GM21723 (cell line): Measurements from ENCODE around the gene TLE6.
"Not testable (repeated sequence)": the region's sequence is repeated elsewhere in the genome, so short reads cannot be mapped to it uniquely, and the experiment has no call there.

Experiments
- ATAC-seq: cut with Tn5 transposase; IDR thresholded peaks from one replicate; pipeline ENCODE4 v1.9.1; 2021; ENCODE audit warnings: mild to moderate bottlenecking, moderate library complexity; ENCODE audit not compliant: unreplicated experiment

Gene TLE6

GRCh38 chr19:2977001-2977745, at the start of gene TLE6:
Gene TLE6, plus strand, starts transcription at chr19:2977564. Its CDS starts 670 bp downstream, at chr19:2978234.
- peak; percentile 84 for ATAC-seq

GRCh38 chr19:2933490-2933910, 43.9 kb upstream of the TLE6 start:
- ATAC-seq = no peak

GRCh38 chr19:2935863-2936262, 41.5 kb upstream of the TLE6 start:
- ATAC-seq = not testable (repeated sequence)

- no peak for ATAC-seq
These were observed 34.3 kb upstream of the TLE6 start for GRCh38 chr19:2942928-2943640.

- ATAC-seq = peak; percentile 22
These were observed 33.0 kb upstream of the TLE6 start for GRCh38 chr19:2944403-2944774.

- peak; percentile 91 for ATAC-seq
These were observed 32.4 kb upstream of the TLE6 start, which contains the start of gene ZNF77 for GRCh38 chr19:2944775-2945574. Gene ZNF77, minus strand, starts transcription at chr19:2944971. Its CDS starts 131 bp downstream, at chr19:2944840.

GRCh38 chr19:2945575-2946184, 31.7 kb upstream of the TLE6 start:
- ATAC-seq = no peak

GRCh38 chr19:2949939-2950285, 27.5 kb upstream of the TLE6 start:
- ATAC-seq = no peak

GRCh38 chr19:2950286-2951124, 26.9 kb upstream of the TLE6 start:
- peak; percentile 91 for ATAC-seq

GRCh38 chr19:2952953-2953481, 24.3 kb upstream of the TLE6 start:
- ATAC-seq = no peak

GRCh38 chr19:2957160-2957559, 20.2 kb upstream of the TLE6 start:
- ATAC-seq = no peak

GRCh38 chr19:2960120-2960519, 17.2 kb upstream of the TLE6 start:
- no peak for ATAC-seq

- no peak for ATAC-seq
These were observed 15.2 kb upstream of the TLE6 start for GRCh38 chr19:2962018-2962670.

- no peak for ATAC-seq
These were observed 14.2 kb upstream of the TLE6 start for GRCh38 chr19:2963122-2963521.

GRCh38 chr19:2963631-2964030, 13.7 kb upstream of the TLE6 start:
- not testable (repeated sequence) for ATAC-seq

GRCh38 chr19:2964874-2965273, 12.5 kb upstream of the TLE6 start:
- ATAC-seq = no peak

- no peak for ATAC-seq
These were observed 9.4 kb upstream of the TLE6 start for GRCh38 chr19:2967972-2968371.

GRCh38 chr19:2969104-2969504, 8.3 kb upstream of the TLE6 start:
- no peak for ATAC-seq

GRCh38 chr19:2970201-2970835, 7.0 kb upstream of the TLE6 start:
- no peak for ATAC-seq
